OCI-LY7 (cell line): ENCODE data around the gene MAS1. TPM values are rescaled to one million over a fixed set of nuclear protein-coding genes. Genes with fewer than 3 reads are reported as not detected.

Experiments used
- BruUV-seq: library from RNA; stranded (reverse); fragments of 400-500 nt; replicated peaks from 2 replicates; lab custom pipeline; 2021; lab: Mats Ljungman, UMichigan
- CTCF ChIA-PET: fragments of 300-600 bp; sonication (Branson Sonifier 250); formaldehyde crosslinking; loops from one replicate; lab custom pipeline; 2022; ENCODE audit warnings: antibody characterized with exemption; ENCODE audit not compliant: unreplicated experiment; lab: Charles Lee
- POLR2A ChIA-PET: fragments of 300-600 bp; sonication (Branson Sonifier 250); formaldehyde crosslinking; loops from one replicate; lab custom pipeline; 2022; ENCODE audit warnings: antibody characterized with exemption; lab: Charles Lee
- DNase-seq: peaks from one replicate; pipeline ENCODE4 v3.0.0-alpha.2; 2015; ENCODE audit warnings: low spot score
- H2AFZ ChIP-seq: fragments of 200-600 bp; sonication (generic), shearing (Covaris generic); 2 replicates; pipeline ENCODE4 v1.6.1; 2014; ENCODE audit warnings: mild to moderate bottlenecking, antibody characterized with exemption, low read length, moderate library complexity
- H3K27ac ChIP-seq: fragments of 200-600 bp; sonication (generic); 2 replicates; pipeline ENCODE4 v1.5.1; 2014; ENCODE audit warnings: mixed run types, low read depth, mild to moderate bottlenecking, moderate library complexity, low read length, inconsistent platforms; ENCODE audit not compliant: poor library complexity, severe bottlenecking
- H3K36me3 ChIP-seq: fragments of 200-600 bp; sonication (generic); 2 replicates; pipeline ENCODE4 v1.6.1; 2014; ENCODE audit warnings: mild to moderate bottlenecking, antibody characterized with exemption, low read length, moderate library complexity, mixed read lengths; ENCODE audit not compliant: insufficient read depth
- H3K4me1 ChIP-seq: fragments of 200-600 bp; sonication (generic); 2 replicates; pipeline ENCODE4 v1.5.1; 2014; ENCODE audit warnings: mild to moderate bottlenecking, low read length; ENCODE audit not compliant: insufficient read depth, poor library complexity, severe bottlenecking
- H3K4me2 ChIP-seq: fragments of 200-600 bp; sonication (generic); 2 replicates; pipeline ENCODE4 v1.6.1; 2014; ENCODE audit warnings: mild to moderate bottlenecking, low read length
- H3K4me3 ChIP-seq: fragments of 200-600 bp; sonication (generic); 2 replicates; pipeline ENCODE4 v1.5.1; 2014; ENCODE audit warnings: mild to moderate bottlenecking, low read depth, low read length; ENCODE audit not compliant: poor library complexity, severe bottlenecking
- H3K79me2 ChIP-seq: fragments of 200-600 bp; sonication (generic); 2 replicates; pipeline ENCODE4 v1.6.1; 2016; ENCODE audit warnings: low read depth, mild to moderate bottlenecking, low read length, moderate library complexity, mixed read lengths; ENCODE audit not compliant: insufficient read depth
- H3K9me2 ChIP-seq: fragments of 200-600 bp; sonication (generic); 2 replicates; pipeline ENCODE4 v1.6.1; 2016; ENCODE audit warnings: mild to moderate bottlenecking, low read length, mixed read lengths; ENCODE audit not compliant: insufficient read depth
- H3K9me3 ChIP-seq: fragments of 200-600 bp; sonication (generic); 2 replicates; pipeline ENCODE4 v1.6.1; 2014; ENCODE audit warnings: mild to moderate bottlenecking, mixed run types, low read length, mixed read lengths
- H4K20me1 ChIP-seq: fragments of 200-600 bp; sonication (generic); 2 replicates; pipeline ENCODE4 v1.6.1; 2014; ENCODE audit warnings: mild to moderate bottlenecking, antibody characterized with exemption, low read length, moderate library complexity, mixed read lengths; ENCODE audit not compliant: insufficient read depth
- CTCF ChIP-seq: fragments of 200-600 bp; sonication (generic); conservative IDR thresholded peaks from 2 replicates; pipeline ENCODE4 v1.5.1; 2014; ENCODE audit warnings: mild to moderate bottlenecking, antibody characterized with exemption, low read length, moderate library complexity, mixed read lengths
- EZH2phosphoT487 ChIP-seq: fragments of 200-600 bp; sonication (generic); IDR thresholded peaks from 2 replicates; pipeline ENCODE4 v1.6.1; 2018; ENCODE audit warnings: low read depth, borderline replicate concordance, mild to moderate bottlenecking, mixed run types, antibody characterized with exemption, low read length, moderate library complexity, mixed read lengths
- intact Hi-C: fragments of 100-400 bp; cut with micrococcal nuclease; formaldehyde crosslinking; loops from one replicate; pipeline ENCODE4 v1.10.0; 2022; ENCODE audit not compliant: unreplicated experiment
- total RNA-seq, 2 experiments: library from RNA; depleted of rRNA in 1 of 2; stranded (reverse); fragments of >200 nt in 1 of 2; shearing (Covaris generic) in 1 of 2; gene quantifications; 2 replicates each; pipeline ENCODE4 v1.2.3, GENCODE V29; 2014 to 2022

MAS1 gene
- total RNA-seq, 2 experiments from 2014 or later = under 0.01 TPM; not detected in 1

GRCh38 chr6:159915397-159915796 lies 24.6 kb downstream of the MAS1 start:
- Histone ChIP-seq H3K36me3 (no peaks in the 10 kb centered on the region), H3K4me2 (no peak overlapping the region), H3K9me3 (no peaks in the 10 kb centered on the region), H2AFZ (no peak overlapping the region), H3K4me3 (no peak overlapping the region), H3K27ac (no peak overlapping the region), H3K79me2 (no peaks in the 10 kb centered on the region), H3K9me2 (no peaks in the 10 kb centered on the region), H4K20me1 (no peaks in the 10 kb centered on the region), H3K4me1 (no peaks in the 10 kb centered on the region)
- CTCF ChIA-PET = no interaction called here
- POLR2A ChIA-PET = no interaction called here
- DNase-seq = no peak
- no TSS peak for BruUV-seq
- intact Hi-C loops = no loop called here
- TF ChIP-seq CTCF (no peak), EZH2phosphoT487 (no peak)

DNA sequence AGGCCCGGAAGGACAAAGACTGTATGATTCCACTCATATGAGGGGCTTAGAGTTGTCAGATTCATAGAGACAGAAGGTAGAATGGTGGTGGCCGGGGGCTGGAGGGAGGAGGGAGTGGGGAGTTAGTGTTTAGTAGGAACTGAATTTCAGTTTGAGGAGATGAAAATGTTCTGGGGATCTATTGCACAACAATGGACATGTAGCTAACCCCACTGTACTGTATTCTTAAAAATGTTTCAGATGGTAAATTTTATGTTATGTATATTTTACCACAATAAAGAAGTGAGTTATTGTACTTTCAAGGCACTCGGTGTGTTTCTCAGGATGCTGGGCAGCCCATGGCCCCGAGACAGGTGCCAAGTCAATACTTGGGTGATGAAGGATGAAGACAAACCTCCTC lies 25.4 kb downstream of the MAS1 start:
- CTCF ChIA-PET = no interaction called here
- Histone ChIP-seq H2AFZ (no peak overlapping the region), H3K79me2 (no peaks in the 10 kb centered on the region), H3K36me3 (no peaks in the 10 kb centered on the region), H3K4me1 (no peaks in the 10 kb centered on the region), H3K4me2 (no peak overlapping the region), H4K20me1 (no peaks in the 10 kb centered on the region), H3K4me3 (no peak overlapping the region), H3K27ac (no peak overlapping the region), H3K9me3 (no peaks in the 10 kb centered on the region), H3K9me2 (no peaks in the 10 kb centered on the region)
- POLR2A ChIA-PET = no interaction called here
- no TSS peak for BruUV-seq
- no peak for TF ChIP-seq EZH2phosphoT487
- no peak for TF ChIP-seq CTCF
- DNase-seq = no peak
- intact Hi-C loops = no loop called here

- intact Hi-C loops = no loop called here
- Histone ChIP-seq H3K4me3 (no peak overlapping the region), H3K27ac (no peak overlapping the region), H3K9me3 (no peaks in the 10 kb centered on the region), H3K4me2 (no peak overlapping the region), H3K9me2 (no peaks in the 10 kb centered on the region), H4K20me1 (no peaks in the 10 kb centered on the region), H3K36me3 (no peaks in the 10 kb centered on the region), H3K79me2 (no peaks in the 10 kb centered on the region), H2AFZ (no peak overlapping the region), H3K4me1 (no peaks in the 10 kb centered on the region)
- no peak for DNase-seq
- CTCF ChIA-PET = no interaction called here
- POLR2A ChIA-PET = interaction anchor here (0.5 to 0.7 kb wide), 2 partner anchors 93 to 582 kb away, joined by 3 read pairs; no protein-coding TSS in a partner anchor
- TF ChIP-seq CTCF = no peak
- TF ChIP-seq EZH2phosphoT487 = no peak
- BruUV-seq = no TSS peak
Observed at GRCh38 chr6:159916752-159917151, 26.0 kb downstream of the MAS1 start.
